HepG2 (cell line): ENCODE data around the gene CD163L1. TPM values are rescaled to one million over a fixed set of nuclear protein-coding genes. Genes with fewer than 3 reads are reported as not detected.
A peak's percentile ranks its signal among the peaks of the same experiment; 100 is the strongest.

Experiments
- ATAC-seq: fragments of 200-7000 bp; cut with Tn5 transposase; 3 replicates; pipeline ENCODE4 v1.9.1; 2020; ENCODE audit warnings: mild to moderate bottlenecking, moderate library complexity
- BruUV-seq: library from RNA; stranded (reverse); fragments of 400-500 nt; replicated peaks from 2 replicates; lab custom pipeline; 2021; lab: Mats Ljungman, UMichigan
- CTCF ChIA-PET: fragments of 300-600 bp; formaldehyde crosslinking; extraction: SDS; loops from one replicate; lab custom pipeline; 2021; ENCODE audit warnings: low total read pairs, inconsistent platforms, low intra/inter-chr PET ratio; lab: Yijun Ruan, JAX
- POLR2A ChIA-PET: fragments of 350-600 bp; sonication (Branson Sonifier 250); formaldehyde crosslinking; loops from one replicate; lab custom pipeline; 2020; ENCODE audit warnings: antibody characterized with exemption, inconsistent platforms; lab: Yijun Ruan, JAX
- DNase-seq: peaks from one replicate; pipeline ENCODE4 v3.0.0-alpha.2; 2015; ENCODE audit warnings: low spot score
- FAIRE-seq: peaks from 3 replicates; lab custom pipeline; 2011; peaks lifted over from hg19 to GRCh38; lab: Jason Lieb, UNC
- H2AFZ ChIP-seq: one replicate; pipeline ENCODE4 v1.6.1; 2011; ENCODE audit warnings: low read length, inconsistent platforms
- H3K27ac ChIP-seq: fragments of 300-600 bp; 3 replicates; pipeline ENCODE4 v1.8.0; 2011; ENCODE audit warnings: mixed run types, mild to moderate bottlenecking, mixed read lengths, low read length, inconsistent platforms; ENCODE audit not compliant: insufficient read depth; ENCODE audit errors: extremely low read length
- H3K27me3 ChIP-seq, 2 experiments: fragments of 200-600 bp in 1 of 2; 2 replicates in 1 of 2; 3 replicates in 1 of 2; pipeline versions ENCODE4 v1.6.0 to v1.8.0; 2011; ENCODE audit warnings: low read length in 2 of 2, mild to moderate bottlenecking in 2 of 2, moderate library complexity in 2 of 2, inconsistent platforms in 1 of 2; ENCODE audit not compliant: insufficient read depth in 2 of 2, control insufficient read depth in 1 of 2
- H3K36me3 ChIP-seq, 2 experiments: fragments of 200-600 bp in 1 of 2; replicated peaks in 1 of 2; 2 replicates in 1 of 2; 3 replicates in 1 of 2; pipeline versions ENCODE4 v1.5.1 to v1.8.0; 2011; ENCODE audit warnings: low read length in 2 of 2, inconsistent platforms in 1 of 2; ENCODE audit not compliant: insufficient read depth in 2 of 2, control insufficient read depth in 1 of 2
- H3K4me1 ChIP-seq: 2 replicates; pipeline ENCODE4 v1.5.1; 2012; ENCODE audit warnings: low read length, inconsistent platforms; ENCODE audit not compliant: insufficient read depth
- H3K4me2 ChIP-seq: 2 replicates; pipeline ENCODE4 v1.6.0; 2011; ENCODE audit warnings: low read depth, low read length, inconsistent platforms
- H3K4me3 ChIP-seq, 3 experiments: fragments of 200-600 bp in 1 of 3; sonication (generic), shearing (Covaris generic) in 1 of 3; replicated peaks in 1 of 3; 2 replicates each; pipeline ENCODE4 v1.5.1; 2011 to 2016; ENCODE audit warnings: low read length in 3 of 3, inconsistent platforms in 2 of 3, low read depth in 2 of 3, mild to moderate bottlenecking in 2 of 3, control low read depth in 1 of 3, mixed read lengths in 1 of 3; ENCODE audit not compliant: insufficient read depth in 1 of 3
- H3K79me2 ChIP-seq: one replicate; pipeline ENCODE4 v1.6.1; 2011; ENCODE audit warnings: low read length, inconsistent platforms; ENCODE audit not compliant: insufficient read depth
- H3K9ac ChIP-seq: 2 replicates; pipeline ENCODE4 v1.6.0; 2011; ENCODE audit warnings: mild to moderate bottlenecking, low read depth, low read length, inconsistent platforms; ENCODE audit not compliant: insufficient read depth
- H3K9me3 ChIP-seq: 2 replicates; pipeline ENCODE4 v1.5.1; 2012; ENCODE audit warnings: mild to moderate bottlenecking, low read length
- H4K20me1 ChIP-seq: 2 replicates; pipeline ENCODE4 v1.6.0; 2011; ENCODE audit warnings: inconsistent platforms, mild to moderate bottlenecking, low read length, moderate library complexity; ENCODE audit not compliant: insufficient read depth
- ELF3 ChIP-seq: IDR thresholded peaks from 2 replicates; pipeline ENCODE4 v1.6.1; 2016; ENCODE audit warnings: missing genetic modification reagents, missing compliant biosample characterization
- GATAD2A ChIP-seq: IDR thresholded peaks from 2 replicates; pipeline ENCODE4 v1.6.1; 2016
- KDM5A ChIP-seq: fragments of 200-600 bp; sonication (generic); IDR thresholded peaks from 2 replicates; pipeline ENCODE4 v1.7.0; 2018; ENCODE audit warnings: antibody characterized with exemption, mild to moderate bottlenecking, low read length, borderline replicate concordance
- MAFF ChIP-seq: IDR thresholded peaks from 2 replicates; pipeline ENCODE4 v1.6.1; 2011; ENCODE audit warnings: low read depth, low read length, improper control_type of control experiment
- MAFK ChIP-seq, 2 experiments: IDR thresholded peaks in 1 of 2; conservative IDR thresholded peaks in 1 of 2; 2 replicates each; pipeline ENCODE4 v1.6.1; 2011; ENCODE audit warnings: improper control_type of control experiment in 2 of 2, low read length in 2 of 2
- MNT ChIP-seq: fragments of 450-650 bp; IDR thresholded peaks from 2 replicates; pipeline ENCODE4 v1.6.1; 2016
- NFIC ChIP-seq: IDR thresholded peaks from 2 replicates; pipeline ENCODE4 v1.6.1; 2012; ENCODE audit warnings: mild to moderate bottlenecking, low read length, inconsistent platforms
- SCMH1 ChIP-seq: sonication (generic); formaldehyde crosslinking; IDR thresholded peaks from 2 replicates; pipeline ENCODE4 v1.9.0; 2021; ENCODE audit warnings: missing genetic modification reagents, mild to moderate bottlenecking, borderline replicate concordance
- TFE3 ChIP-seq: IDR thresholded peaks from 2 replicates; pipeline ENCODE4 v1.6.1; 2016
- ZNF704 ChIP-seq: sonication (generic); formaldehyde crosslinking; IDR thresholded peaks from 2 replicates; pipeline ENCODE4 v1.8.1; 2023; ENCODE audit warnings: mild to moderate bottlenecking, inconsistent platforms, moderate library complexity, missing genetic modification reagents, borderline replicate concordance
- ZSCAN20 ChIP-seq: sonication (generic); formaldehyde crosslinking; IDR thresholded peaks from 2 replicates; pipeline ENCODE4 v1.4.0; 2020; ENCODE audit warnings: missing genetic modification reagents, mild to moderate bottlenecking, borderline replicate concordance
- WGBS: methylation state at CpG from one replicate; pipeline ENCODE4 v1.1.6; 2017; ENCODE audit warnings: low lambda C conversion rate; 5-methylcytosine and 5-hydroxymethylcytosine counted together
- in situ Hi-C: cut with HindIII; loops from 2 replicates; pipeline ENCODE4 v1.10.0; 2017; ENCODE audit warnings: low pct_unique_long_range_greater_than_20kb; ENCODE audit not compliant: extremely low pct_ligation_motif_present
- intact Hi-C: fragments of 100-400 bp; cut with micrococcal nuclease; formaldehyde crosslinking; loops from one replicate; pipeline ENCODE4 v1.10.0; 2022; ENCODE audit not compliant: unreplicated experiment
- polyA plus RNA-seq, 8 experiments: library from polyadenylated mRNA; depleted of rRNA in 3 of 8; stranded (reverse) in 7 of 8; unstranded in 1 of 8; fragments of >200 nt; fragmentation: Illumina TruSeq in 4 of 8; extraction: Trizol in 4 of 8; gene quantifications; 2 replicates each; pipeline versions ENCODE4 v1.2.1 to v1.2.3, GENCODE V29; 2011 to 2016; ENCODE audit warnings: low read depth in 4 of 8, missing spikeins in 1 of 8, mixed read lengths in 1 of 8; ENCODE audit not compliant: insufficient read depth in 1 of 8
- total RNA-seq, 5 experiments: library from RNA; depleted of rRNA; stranded (reverse); fragments of >200 nt; fragmentation: Illumina TruSeq; extraction: Trizol; gene quantifications; 2 replicates each; pipeline ENCODE4 v1.2.3, GENCODE V29; 2016; ENCODE audit warnings: low read depth in 1 of 5

CD163L1 gene
- total and polyA plus RNA-seq, 2 of the 13 experiments (the other 11 are each of a cell fraction or from before 2014, with no cell fraction given) = 3.4 to 6.8 TPM

- no peaks in the 10 kb centered on the region for H3K27me3 ChIP-seq
- FAIRE-seq = no peak
- no peak overlapping the region for H3K27ac ChIP-seq
- in situ Hi-C loops = no loop called here
- CTCF ChIA-PET = no interaction called here
- H3K9me3 ChIP-seq = no peaks in the 10 kb centered on the region
- no peaks in the 10 kb centered on the region for H3K36me3 ChIP-seq
- no peak overlapping the region for H3K4me3 ChIP-seq
- no peaks in the 10 kb centered on the region for H4K20me1 ChIP-seq
- no peak for DNase-seq
- no peak overlapping the region for H2AFZ ChIP-seq
- no peaks in the 10 kb centered on the region for H3K79me2 ChIP-seq
- no TSS peak for BruUV-seq
- WGBS = 0% methylated on average over 1 of the region's 1 CpG
- H3K4me1 ChIP-seq = peaks cover 11% of the 10 kb centered on the region
- peak; percentile 84 for TF ChIP-seq MAFF
- peak; percentile 81 to 91 for TF ChIP-seq MAFK (conservative IDR thresholded peaks at IDR 0.05 in 1 of 2, IDR thresholded peaks at IDR 0.05 in 1 of 2; ENCODE audit: low read length in 2 of 2)
- no peak for TF ChIP-seq KDM5A
- TF ChIP-seq TFE3 = no peak
- TF ChIP-seq ELF3 (CRISPR knock-in tag) = no peak
- TF ChIP-seq ZSCAN20 (CRISPR knock-in tag) = no peak
- TF ChIP-seq SCMH1 (CRISPR knock-in tag) = no peak
- no peak for TF ChIP-seq GATAD2A
- TF ChIP-seq NFIC = no peak
- TF ChIP-seq ZNF704 = no peak
- TF ChIP-seq MNT = no peak
- no peak overlapping the region for H3K9ac ChIP-seq
- no peak overlapping the region for H3K4me2 ChIP-seq
- intact Hi-C loops = no loop called here
- POLR2A ChIA-PET = no interaction called here
- ATAC-seq = no peak
Measured at GRCh38 chr12:7479771-7480170, 35.8 kb upstream of the CD163L1 start.
